ENCODE results near the gene FANCC.
"Not testable (repeated sequence)": the region's sequence is repeated elsewhere in the genome, so short reads cannot be mapped to it uniquely, and the experiment has no call there.

Gene FANCC

GRCh38 chr9:95276395-95276954 lies 41.0 kb downstream of the FANCC start:
- H3K27me3 Mint-ChIP-seq (ENCODE audit: low read depth): no peaks in the 10 kb centered on the region
- H3K4me1 Mint-ChIP-seq: no peaks in the 10 kb centered on the region
- peaks cover 32% of the 10 kb centered on the region for H3K36me3 Mint-ChIP-seq (ENCODE audit: low read depth)
- no peak overlapping the region for H3K4me3 Mint-ChIP-seq
- no peak overlapping the region for H3K27ac Mint-ChIP-seq
- no peak for TF ChIP-seq CTCF (IDR thresholded peaks at IDR 0.05; ENCODE audit: unreplicated experiment in 3 of 3)
- peaks cover 23% of the 10 kb centered on the region for H3K9me3 Mint-ChIP-seq

- H3K27ac Mint-ChIP-seq; H3K27me3 Mint-ChIP-seq (ENCODE audit: low read depth); H3K9me3 Mint-ChIP-seq; H3K4me3 Mint-ChIP-seq: not testable (repeated sequence)
- peaks cover 11% of the 10 kb centered on the region for H3K4me1 Mint-ChIP-seq
- peaks cover 17% of the 10 kb centered on the region for H3K36me3 Mint-ChIP-seq (ENCODE audit: low read depth)
Observed at GRCh38 chr9:95274160-95274559, 43.3 kb downstream of the FANCC start.

- no peak overlapping the region for H3K27ac Mint-ChIP-seq
- no peak overlapping the region for H3K4me3 Mint-ChIP-seq
- peaks cover 6% of the 10 kb centered on the region for H3K9me3 Mint-ChIP-seq
- peaks cover 15% of the 10 kb centered on the region for H3K36me3 Mint-ChIP-seq (ENCODE audit: low read depth)
- H3K4me1 Mint-ChIP-seq: peaks cover 16% of the 10 kb centered on the region
- TF ChIP-seq CTCF (IDR thresholded peaks at IDR 0.05; ENCODE audit: unreplicated experiment in 3 of 3): no peak
- no peaks in the 10 kb centered on the region for H3K27me3 Mint-ChIP-seq (ENCODE audit: low read depth)
Observed at GRCh38 chr9:95273369-95274022, 44.0 kb downstream of the FANCC start.

DNA sequence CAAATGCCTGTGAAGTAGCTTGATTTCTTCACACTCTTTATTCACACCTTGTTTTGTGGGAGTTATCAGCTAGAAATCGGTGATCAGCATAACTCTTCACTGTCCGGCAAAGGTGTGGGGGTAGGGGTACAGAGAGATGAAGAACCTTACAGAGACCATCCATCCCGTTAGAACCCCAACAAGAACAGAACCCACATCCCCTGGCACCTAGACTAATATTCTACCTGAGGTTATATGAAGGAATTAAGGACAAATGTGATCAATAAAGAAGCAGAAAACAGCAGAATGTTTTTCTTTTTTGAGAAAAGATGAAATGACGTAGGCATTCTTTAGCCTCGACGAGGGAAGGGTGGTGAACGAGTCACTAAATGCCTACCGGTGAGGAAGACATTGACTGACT lies 44.7 kb downstream of the FANCC start:
- Mint-ChIP-seq H3K27me3 (ENCODE audit: low read depth) (no peaks in the 10 kb centered on the region), H3K4me1 (peaks cover 16% of the 10 kb centered on the region), H3K9me3 (no peaks in the 10 kb centered on the region), H3K36me3 (ENCODE audit: low read depth) (peaks cover 8% of the 10 kb centered on the region), H3K27ac (no peak overlapping the region), H3K4me3 (no peak overlapping the region)
- TF ChIP-seq CTCF (IDR thresholded peaks at IDR 0.05; ENCODE audit: unreplicated experiment in 3 of 3): no peak

DNA sequence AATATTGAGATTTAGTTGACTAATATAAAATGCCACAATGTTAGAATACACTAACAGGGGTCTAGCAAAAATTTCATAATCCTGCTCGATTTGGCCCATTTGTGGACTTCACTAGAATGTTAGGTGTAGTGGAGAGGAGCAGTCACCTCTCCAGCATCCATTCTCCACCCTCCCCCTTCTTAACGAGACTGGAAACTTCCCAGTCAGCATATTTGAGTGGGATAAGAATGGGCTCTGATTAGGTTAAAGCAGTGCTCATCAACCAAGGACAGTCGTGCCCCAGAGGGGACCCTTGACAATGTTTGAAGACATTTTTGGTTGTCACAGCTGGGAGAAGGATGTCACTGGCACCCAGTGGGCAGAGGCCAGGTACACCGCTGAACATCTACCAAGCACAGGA lies 46.7 kb downstream of the FANCC start:
- no peaks in the 10 kb centered on the region for H3K27me3 Mint-ChIP-seq (ENCODE audit: low read depth)
- peaks cover 28% of the 10 kb centered on the region for H3K4me1 Mint-ChIP-seq
- no peak for TF ChIP-seq CTCF (IDR thresholded peaks at IDR 0.05; ENCODE audit: unreplicated experiment in 3 of 3)
- no peak overlapping the region for H3K4me3 Mint-ChIP-seq
- H3K36me3 Mint-ChIP-seq (ENCODE audit: low read depth): peaks cover 8% of the 10 kb centered on the region
- peak overlapping the region; percentile 15 to 97 (median 94) for H3K27ac Mint-ChIP-seq
- H3K9me3 Mint-ChIP-seq: no peaks in the 10 kb centered on the region

DNA sequence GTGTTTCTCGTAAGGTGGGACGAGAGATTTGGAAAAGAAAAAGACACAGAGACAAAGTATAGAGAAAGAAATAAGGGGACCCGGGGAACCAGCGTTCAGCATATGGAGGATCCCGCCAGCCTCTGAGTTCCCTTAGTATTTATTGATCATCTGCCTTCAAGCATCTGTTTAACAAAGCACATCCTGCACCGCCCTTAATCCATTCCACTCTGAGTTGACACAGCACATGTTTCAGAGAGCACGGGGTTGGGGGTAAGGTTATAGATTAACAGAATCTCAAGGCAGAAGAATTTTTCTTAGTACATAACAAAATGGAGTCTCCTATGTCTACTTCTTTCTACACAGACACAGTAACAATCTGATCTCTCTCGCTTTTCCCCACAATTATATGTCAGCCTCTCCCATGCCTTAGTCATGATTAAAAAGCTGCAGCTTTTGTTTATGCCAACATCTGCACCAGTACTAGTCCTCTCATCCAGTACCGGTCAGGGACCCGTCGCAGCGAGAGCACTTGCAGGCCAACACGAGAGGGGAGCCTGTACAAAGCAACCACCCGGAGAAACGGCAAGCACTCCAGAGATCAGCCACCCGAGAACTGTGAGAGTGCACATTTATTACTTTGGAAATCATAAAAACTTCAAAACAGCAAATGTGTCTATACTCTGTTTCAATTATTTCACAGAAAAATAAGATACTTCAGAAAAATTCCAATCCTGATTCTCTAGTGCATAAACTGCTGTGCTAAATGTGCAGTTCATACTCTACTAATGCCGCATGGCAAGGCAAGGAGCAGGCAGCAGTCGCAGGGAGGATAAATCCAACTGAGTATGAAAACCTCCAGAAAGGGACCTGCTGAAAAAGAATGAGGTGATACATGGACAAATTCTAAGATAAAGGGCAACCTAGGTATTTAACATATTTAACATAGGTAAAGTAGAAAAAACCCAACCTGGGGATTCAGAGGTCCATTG lies 47.4 kb downstream of the FANCC start:
- Mint-ChIP-seq H3K27ac (peak overlapping the region; percentile 86 to 97 (median 94)), H3K4me1 (peaks cover 35% of the 10 kb centered on the region)
- not testable (repeated sequence) for H3K36me3 Mint-ChIP-seq (ENCODE audit: low read depth); H3K4me3 Mint-ChIP-seq; H3K9me3 Mint-ChIP-seq; H3K27me3 Mint-ChIP-seq (ENCODE audit: low read depth)

Measured in nephron (organoid).